Amygdala (tissue), 56 donors: ENCODE measurements around the gene CCDC12.

ENCODE experiments used
- DNase-seq, 56 donors: peaks; one replicate each; lab custom pipeline; 2025; lab: John Stamatoyannopoulos, UW

CCDC12 gene

DNA sequence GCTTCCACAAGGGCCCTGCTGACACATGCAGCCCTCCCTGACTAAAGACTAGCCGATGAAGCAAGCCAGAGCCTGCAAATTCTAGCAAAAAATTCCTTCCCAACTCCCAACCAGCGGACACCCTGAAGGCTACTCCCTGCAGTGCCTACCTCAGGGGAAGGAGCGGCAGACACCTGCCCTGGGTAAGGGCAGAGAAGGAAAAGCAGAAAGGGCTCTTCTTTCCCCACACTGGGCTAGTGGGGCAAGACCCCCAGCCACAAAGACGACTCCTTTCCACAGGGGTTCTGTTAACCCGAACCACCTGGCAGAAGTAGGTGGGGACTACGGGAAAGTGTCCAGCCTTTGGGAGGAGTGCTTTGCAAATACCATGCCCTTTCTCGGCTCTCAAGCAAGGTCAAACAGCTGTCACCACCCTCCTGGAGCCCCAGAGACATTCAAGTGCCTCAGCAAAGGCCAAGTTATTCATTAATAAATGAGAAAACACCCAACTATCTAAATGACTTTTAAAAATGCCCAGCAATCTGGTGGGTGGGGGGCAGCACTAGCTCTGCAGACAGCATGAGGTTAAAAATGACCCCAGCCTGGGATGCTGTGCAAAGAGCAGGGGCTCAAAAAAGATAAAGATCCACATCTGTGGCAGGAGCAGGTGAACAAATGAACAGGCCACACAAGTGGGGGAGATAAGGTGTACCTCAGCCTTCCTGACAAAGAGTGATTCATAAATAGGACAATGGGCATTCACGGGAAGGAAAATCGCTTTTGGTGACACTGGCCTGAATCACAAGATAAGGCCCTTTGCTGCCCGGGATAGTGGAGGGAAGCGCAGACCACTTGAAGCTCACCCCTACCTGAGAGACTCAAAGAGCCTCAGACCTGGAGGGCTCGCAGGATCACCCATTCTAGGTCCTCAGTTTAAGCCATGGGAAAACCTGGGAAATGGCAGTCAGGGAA is 33.0 kb downstream of the CCDC12 start:
- no peak for DNase-seq

DNA sequence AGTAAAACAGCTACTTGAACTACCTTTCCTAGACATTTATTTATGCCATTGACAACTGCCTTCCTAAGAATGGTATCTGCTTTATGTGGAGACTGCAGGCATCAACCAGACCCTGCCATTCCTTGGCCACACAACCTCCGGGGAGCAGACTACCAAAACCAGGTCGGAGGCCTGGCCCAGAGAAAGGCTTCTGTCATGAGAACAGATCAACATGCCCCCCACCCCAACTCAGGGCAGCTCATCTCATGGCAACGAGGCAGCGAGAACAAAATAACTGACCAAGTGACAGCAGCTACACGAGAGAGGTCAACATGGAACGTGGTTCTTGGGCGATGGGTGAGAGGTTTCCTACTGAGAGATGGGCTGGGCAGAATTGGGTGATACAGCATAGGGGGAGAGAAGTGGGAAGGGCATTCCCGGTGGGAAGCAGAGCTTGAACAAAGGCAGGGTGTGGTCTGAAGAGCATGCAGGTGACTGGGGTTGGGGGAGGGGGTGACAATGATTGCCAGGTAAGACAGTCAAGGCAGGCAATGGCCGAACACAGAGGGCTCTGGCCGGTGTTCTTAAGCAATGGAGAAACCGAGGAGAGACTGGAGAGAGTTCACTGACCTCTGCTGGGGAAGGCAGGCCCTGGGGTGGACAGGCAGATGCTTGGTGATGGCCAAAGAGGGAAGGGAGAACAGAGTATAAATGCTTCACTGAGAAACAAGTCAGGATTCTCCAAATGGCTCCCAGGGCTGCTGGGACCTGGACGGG is 33.9 kb downstream of the CCDC12 start:
- DNase-seq, result no peak

DNA sequence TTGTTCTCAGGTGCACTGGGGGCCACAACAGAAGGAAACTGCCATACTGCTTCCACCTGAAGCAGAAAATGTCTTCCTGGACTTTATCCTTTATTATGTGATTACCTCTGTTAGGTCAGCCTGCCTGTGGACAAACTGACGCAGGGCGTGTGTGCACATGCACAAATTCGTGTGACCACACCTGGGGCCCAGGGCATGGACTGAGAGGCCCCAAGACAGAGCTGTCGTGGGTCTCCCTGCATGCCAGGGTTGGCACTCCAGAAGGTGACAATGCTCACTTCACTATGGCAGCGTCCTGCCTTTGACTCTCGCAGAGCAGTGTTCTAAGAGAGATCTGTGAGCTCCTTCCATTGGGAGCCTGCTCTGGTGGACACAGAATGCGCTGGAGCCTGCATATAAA is 34.5 kb downstream of the CCDC12 start:
- DNase-seq, result no peak

DNA sequence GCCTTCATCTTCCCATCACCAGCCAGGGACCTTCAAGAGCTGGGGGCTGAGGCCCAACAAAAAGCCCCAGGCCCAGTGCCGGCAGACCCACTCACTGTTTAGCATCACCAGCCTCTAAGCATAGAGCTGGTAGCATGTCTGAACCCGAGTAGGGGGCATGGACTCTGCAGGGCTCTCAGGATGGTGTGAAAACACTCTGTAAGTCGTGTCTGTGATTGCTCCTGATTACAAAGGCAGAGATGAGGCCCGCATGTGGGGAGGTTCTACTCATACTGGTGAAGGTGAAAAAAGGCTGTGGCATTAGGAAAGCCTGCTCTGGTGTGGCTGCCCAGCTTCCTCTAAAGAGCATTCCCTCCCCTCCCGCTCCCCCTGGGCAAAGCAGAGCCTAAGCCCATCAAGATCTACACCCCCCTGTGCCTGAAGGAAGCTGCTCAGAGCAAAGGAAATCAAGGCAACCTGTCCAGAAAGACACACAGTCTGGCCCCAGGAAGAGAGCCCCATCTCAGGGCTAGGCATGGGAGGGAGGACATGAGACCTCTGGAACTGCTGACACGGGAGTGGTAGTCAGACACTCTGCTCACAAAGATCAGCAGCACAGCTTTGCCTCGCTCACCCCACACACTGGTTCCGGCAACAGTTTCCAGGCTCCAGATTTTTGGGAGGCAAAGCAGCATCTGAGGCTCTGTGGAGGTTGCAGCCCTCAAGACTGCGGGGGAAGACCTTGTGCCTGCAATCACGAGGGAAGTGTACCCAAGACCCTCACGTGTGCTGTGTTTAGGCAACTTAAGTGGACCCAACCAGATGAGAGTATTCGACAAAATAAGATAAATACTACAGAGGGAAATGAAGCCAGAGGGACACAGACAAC is 36.7 kb downstream of the CCDC12 start:
- no peak for DNase-seq

DNA sequence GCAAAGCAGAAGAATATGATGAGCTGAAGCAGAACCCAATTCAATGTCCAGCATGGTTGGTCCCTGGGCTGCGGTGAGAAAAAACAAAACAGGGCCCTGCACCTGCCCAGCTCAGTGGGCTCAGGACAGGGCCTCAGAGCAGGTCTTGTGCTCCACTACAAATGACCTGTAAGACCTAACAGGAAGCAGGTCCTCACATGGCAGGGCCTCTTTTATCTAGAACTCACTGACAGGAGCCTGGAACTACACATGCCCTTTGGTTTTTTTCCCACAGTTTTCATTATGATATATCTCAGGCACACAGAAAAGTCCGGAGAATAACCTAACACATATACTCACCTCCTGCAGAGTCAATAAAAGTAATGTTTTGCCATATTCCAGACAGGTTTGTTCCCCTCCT is 38.4 kb downstream of the CCDC12 start:
- no peak for DNase-seq

DNA sequence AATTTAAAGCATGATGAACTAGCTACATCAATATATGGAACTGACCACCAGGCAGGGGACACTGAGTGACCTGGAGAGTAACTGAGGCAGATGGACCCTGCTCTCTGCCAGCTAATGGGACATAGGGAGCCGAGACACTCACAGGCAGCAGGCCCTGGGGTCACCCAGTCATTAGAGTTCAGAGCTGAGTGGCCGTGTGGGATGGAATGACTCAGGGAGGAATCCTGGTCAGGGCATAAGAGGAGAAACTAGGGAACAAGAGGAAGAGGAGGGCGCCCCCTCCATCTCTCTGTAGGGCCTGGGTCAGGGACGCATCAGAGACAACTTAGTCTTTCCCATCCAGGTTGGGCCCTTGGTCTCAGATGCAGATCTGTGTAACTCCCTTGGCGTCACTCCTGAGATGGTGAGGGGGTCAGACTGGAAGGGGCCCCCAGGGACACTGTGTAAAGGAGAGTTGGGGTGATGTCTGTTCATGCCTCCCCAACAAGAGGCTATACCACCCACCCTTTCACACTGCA is 39.8 kb downstream of the CCDC12 start:
- no peak for DNase-seq

DNA sequence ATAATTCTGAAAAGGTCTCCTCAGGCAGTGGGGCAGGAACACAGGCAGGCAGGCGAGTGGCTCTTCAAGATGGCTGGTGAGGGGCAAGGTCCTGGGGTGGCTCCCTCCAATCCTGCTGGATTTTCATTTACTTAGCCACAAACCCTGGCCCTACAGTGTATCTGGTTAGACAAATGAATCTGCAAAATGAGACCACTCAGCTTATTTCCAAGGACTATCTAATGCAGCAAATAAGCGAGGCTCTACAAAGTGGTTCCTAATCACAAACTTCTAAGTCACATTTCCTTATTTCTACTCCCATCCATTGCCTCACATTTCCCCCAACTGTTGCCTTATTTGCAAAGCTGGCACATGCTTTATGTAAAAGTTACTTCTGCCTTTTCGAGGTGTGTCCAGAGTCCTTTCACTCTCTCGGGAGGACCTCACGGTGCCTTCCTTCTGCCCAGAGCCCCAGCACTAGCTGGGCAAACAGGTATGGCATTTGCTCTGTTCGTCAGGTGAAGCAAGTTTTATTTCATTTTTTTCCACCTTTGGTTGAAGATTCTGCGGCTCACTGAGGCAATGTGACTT is 40.5 kb downstream of the CCDC12 start:
- no peak for DNase-seq

DNA sequence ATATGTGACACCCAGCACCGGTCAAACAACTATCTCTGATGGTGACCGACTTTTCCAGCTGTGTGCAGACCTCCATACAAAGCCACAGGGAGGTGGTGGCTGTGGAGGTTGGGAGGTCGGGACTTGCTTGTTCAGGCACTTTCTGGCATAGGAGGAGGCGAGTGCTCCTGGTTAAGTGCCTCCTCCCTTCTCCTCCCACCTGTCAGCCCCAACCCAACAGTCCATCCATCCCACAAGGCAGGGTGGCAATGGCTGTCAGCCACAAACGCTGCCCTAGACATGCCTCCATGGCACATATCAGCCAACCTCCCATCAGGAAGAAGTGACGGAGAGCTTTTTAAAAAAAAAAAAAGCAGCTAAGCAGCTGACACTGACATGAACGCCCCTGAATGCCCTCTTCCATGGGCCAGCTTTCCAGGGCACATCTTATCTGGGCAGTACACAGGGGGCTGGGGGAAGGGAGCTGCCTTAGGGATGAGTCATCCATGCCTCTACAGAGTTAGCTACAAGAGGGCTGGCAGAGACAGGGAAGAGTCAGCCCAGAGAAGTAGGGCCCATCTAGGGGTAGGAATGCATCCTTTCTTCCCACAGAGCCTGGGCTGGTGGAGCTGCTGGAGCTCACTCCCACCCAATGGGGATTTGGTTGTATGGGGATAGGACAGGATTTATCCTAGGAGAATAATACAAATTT is 41.2 kb downstream of the CCDC12 start:
- peak in 7 of 56 donors; percentile 11 to 63 (median 21) for DNase-seq

DNA sequence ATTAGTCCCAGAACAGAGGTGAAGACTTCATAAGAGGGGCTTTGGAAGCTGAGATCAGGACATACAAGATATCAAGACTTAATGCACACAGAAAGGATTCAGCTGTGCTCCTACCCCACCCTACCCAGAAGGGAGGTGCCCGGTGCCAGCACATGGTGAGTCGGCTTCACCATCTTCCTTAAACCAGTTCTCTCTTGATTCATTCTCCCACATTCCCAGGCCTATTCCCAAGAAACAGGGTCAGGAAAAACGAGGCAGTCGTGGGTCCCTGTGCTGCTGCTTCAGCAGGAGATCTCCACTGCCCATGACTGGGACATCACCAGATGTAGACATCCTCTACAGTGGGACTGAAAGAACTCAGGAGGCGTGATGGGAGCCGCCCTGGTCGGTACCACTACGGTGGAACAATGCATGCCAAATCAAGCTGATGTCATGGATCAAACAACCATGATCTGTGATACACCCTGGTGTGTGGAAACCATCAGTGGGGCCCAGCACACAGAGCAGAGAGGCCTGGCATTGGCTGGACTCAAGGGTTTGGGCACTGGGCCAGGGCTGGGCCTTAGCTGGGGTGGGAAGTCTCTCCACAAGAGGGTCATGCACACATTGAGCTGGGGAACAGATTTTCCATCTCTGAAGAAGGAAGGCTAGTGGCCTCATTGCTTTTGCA is 41.9 kb downstream of the CCDC12 start:
- peak in 3 of 56 donors; percentile 23 to 56 (median 25) for DNase-seq

DNA sequence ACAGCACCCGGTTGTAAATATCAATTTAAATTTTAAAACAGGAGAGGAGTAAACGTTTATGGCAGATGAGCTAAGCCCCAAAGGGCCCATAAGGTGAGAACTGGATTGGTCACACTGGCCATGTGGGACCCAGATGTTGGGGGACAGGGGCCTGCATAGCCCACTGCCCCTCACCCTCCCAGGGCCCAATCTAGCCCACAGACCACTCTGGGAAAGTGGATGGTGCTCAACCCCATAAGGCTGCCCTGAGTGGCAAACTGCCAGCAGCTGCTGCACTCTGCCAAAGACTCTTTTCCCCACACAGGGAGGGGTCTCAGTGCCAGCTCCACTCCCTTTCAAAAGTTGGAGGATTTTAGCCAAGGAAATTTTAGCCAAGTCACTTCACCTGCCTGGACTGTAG is 42.5 kb downstream of the CCDC12 start:
- peak in 6 of 56 donors; percentile 14 to 47 (median 26) for DNase-seq

DNA sequence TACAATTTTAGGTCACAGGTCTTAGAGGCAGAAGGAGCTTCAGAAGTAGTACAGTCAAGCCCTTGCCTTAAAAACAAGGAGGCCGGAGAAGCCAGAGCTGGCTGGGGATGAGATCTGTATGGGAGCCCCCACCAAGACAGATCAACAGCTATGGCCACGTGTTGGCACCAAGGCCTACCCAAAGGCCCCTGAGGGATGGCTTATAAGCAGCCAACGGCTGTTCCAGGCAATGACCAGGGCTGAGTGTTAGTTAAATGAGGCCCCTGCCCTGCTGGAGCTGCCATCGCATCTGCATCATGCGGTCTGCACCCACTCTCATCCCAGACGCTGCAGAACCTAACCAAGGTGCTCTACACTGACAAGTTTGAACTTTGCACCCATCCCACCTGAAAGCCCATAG is 43.3 kb downstream of the CCDC12 start:
- no peak for DNase-seq

DNA sequence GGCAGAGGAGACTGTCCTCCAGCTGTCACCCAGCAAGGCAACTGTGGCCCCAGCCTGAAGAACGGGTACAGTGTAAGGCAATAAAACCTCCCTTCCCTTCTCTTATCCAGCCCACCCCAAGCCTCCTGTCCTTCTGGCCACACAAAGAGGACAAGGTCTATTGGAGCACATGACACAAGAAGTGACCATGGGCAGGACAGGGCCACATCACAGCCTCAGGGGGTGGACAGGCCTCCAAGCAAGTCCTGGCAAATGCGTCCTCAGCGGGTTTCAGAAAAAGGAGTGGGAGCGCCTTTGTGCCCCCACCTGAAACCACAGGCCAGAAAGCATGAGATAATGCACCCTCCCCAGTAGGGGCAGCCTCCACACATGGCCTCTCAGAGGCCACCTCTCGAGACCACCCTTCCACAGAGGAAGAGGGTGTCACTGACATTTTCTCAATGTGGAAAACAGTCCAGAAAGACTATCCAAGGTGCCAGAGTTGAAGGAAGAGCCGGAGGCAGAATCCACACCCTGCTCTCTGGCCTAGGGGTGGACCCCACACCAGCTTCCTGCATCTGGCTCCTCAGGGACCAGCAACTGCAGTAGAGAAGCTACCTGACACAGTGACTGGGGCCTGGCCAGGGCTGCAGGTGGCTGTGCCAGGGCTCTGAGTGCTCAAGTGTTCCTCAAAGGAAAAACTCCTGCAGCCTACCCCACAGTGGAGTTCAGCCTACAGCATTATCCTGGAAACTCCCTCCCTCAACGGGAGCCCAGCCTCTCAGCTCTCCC is 43.9 kb downstream of the CCDC12 start:
- DNase-seq, result no peak

DNA sequence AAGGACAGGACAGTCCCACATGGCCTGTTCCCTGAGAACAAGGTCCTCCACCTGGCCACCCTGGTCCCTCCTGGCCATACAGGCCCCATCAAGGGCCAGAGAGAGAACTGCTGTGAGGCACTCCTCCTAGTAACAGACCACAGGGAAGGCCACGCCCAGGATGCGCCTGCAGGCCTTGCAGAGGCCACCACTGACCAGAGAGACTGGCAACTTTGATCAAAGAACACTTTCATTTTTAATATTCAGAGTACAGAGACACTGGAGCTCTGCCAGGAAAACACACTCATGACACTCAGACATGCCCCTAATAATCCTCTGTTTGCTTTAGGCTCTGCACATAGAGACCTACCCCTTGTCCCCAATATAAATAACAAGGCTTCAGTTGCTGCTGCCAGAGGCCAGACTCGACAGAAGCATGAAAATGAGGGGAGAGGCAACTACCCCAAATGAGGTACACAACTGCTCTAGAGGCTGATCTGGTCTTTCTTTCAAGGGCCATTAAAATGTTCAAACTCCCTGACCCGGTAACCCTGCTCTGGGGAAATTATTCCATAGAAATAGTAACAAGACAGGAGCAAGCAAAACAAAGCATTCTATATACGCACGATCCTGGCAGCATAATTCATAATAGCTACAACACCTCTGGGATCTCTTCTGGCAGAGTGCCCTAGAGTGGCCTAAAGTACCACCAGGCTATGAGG is 44.8 kb downstream of the CCDC12 start:
- peak in 1 of 56 donors; percentile 66 for DNase-seq

DNA sequence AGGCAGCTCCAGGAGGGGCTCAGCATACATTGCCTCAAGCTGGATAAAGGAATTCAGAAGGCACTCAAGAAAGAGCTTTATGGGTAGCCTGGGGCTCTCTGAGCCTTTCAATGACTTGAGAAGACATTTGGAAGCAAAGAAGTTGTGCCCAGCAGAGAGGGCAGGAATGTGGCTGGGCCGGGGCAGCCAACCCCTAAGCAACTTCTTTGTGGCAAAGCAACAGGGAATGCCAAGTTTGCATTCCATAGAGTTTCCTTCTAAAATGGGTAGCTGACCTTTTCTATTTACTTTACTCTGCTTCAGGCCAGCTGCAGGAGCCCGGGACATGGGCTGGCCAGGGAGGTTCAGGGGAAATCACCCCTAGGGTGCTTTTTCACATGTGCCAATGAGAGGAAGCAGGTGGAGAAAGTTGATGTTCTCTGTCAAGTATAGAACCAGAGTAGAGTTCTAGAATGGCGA is 45.6 kb downstream of the CCDC12 start:
- no peak for DNase-seq

DNA sequence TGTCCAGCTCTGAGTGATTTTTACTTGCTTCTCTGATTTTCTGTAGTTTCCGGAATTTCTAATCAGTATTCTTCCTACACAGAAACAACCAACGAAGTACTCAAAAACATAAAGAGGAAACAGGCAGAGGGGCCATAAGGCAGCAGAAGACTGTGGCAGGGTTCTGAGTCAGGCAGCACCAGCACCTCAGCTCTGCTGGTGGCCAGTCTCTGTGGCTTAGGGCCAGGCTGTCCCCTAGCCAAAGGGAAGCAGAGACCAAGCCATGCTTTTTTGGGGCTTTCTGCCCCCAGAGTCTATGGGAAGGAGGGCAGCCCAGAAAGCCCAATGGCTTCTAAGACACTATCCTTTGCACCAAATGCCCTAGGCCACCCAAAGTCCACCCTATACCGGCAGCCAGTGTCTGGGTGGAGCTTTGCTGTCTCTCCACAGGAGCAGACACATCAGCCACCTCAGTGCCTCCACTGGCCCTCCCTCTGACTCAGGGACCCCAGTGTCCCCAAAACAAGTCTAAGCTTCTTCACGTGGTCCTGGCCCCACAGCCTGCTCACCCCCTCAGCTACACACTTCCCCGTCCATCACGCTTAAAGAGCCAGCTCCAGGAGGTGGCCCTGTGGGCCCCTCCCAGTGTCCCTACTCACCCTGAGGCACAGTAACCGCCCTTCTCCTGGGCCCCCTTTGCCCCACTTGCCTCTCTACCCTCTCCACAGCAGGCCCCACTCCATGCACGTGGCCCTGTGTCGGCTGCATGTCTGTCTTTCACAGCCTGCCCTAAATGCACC is 46.2 kb downstream of the CCDC12 start:
- no peak for DNase-seq

DNA sequence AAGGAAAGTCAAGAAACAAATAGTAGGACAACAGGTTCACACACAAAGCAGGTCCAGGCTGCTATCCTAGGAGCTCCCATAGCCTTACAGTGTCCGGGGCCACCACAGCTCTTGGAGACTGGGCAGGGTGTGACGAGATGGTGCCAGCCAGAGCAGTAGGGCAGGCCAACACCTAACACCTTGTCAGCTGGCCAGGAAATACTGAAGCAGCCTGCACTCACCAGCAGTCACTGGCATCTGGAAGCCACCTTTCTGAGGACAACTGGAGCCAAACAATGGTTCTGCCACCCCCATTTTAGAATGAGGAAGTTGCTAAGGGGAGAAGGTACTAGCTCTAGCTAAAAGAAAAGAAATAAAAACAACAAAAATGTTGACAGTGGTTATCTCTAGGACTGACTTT is 47.2 kb downstream of the CCDC12 start:
- no peak for DNase-seq

DNA sequence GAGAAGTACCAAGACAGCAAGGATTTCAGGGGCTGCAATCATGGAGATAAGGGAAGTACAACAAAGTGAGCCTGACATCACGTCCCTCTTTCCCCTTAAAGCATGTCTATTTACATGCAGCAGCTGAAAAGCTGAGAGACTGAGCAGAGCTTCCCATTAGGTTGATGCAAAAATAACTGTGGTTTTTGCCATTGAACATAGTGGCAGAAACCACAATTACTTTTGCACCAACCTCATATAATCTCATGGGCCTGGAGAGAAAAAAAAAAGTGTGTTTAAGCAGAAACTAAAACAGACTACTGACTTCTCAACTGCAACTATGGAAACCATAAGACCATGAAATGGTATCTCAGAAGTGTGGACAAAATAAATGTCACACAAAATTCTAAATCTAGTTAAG is 48.3 kb downstream of the CCDC12 start:
- no peak for DNase-seq
